ENCODE data around the gene ARHGEF40. TPM values are rescaled to one million over a fixed set of nuclear protein-coding genes. Genes with fewer than 3 reads are reported as not detected.

The ARHGEF40 gene
- total RNA-seq, 1 experiment from 2014 or later, result 71.4 TPM

DNA sequence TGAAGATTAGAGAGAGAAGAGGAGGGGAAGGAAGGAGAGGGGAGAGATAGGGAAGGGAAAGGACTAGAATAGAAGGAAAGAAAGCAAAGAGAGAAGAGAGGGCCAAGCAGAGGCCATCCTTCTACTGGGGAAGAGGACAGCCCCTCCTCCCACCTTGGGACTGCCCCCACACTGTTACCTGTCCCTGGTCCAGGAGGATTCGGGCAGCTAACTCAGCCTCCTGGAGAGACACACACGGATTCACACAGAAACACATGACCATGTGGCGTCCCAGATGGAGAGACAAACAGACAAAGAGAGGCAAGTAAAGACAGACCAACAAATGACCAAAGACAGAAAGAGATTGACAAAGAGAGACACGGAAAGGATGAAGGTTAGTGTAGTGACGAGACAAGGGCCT is 47.4 kb upstream of the ARHGEF40 start:
- Mint-ChIP-seq H3K36me3 (ENCODE audit: insufficient read depth in 1 of 3, low read depth in 3 of 3) (peaks cover 6 to 21% (median 6%) of the 10 kb centered on the region in 3 experiments; a peak in 3 of 7 replicates), H3K27me3 (ENCODE audit: low read depth) (peaks cover 54% of the 10 kb centered on the region), H3K27ac (no peak overlapping the region), H3K9me3 (no peaks in the 10 kb centered on the region), H3K4me3 (peak overlapping the region in 1 of 2 experiments; percentile 7; a peak in 1 of 5 replicates), H3K4me1 (peaks cover 35 to 41% of the 10 kb centered on the region in 2 experiments)
- no peak overlapping the region for H3K9ac ChIP-seq (ENCODE audit: extremely low read depth, insufficient read length, low read length)
- H3K4me2 ChIP-seq (ENCODE audit: insufficient read depth, insufficient read length, low read length), result no peak overlapping the region
- no peak overlapping the region for H4K8ac ChIP-seq (replicated peaks; ENCODE audit: insufficient read length, low read depth, low read length)
- no peak overlapping the region for H3K4ac ChIP-seq (ENCODE audit: low read depth, low read length)
- H3K79me1 ChIP-seq (ENCODE audit: insufficient read depth, low read depth, low read length, poor library complexity, severe bottlenecking), result no peaks in the 10 kb centered on the region
- no peak overlapping the region for H2AFZ ChIP-seq (ENCODE audit: low read length)
- peaks cover 4% of the 10 kb centered on the region; the same call in 1 of the 2 replicates for H3K4me1 ChIP-seq (ENCODE audit: insufficient read depth, low read length)
- no peak overlapping the region for H3K56ac ChIP-seq (ENCODE audit: insufficient read length, low read depth, low read length)
- no peaks in the 10 kb centered on the region for H3K9me3 ChIP-seq (ENCODE audit: control insufficient read depth, low read depth, low read length)
- H4K20me1 ChIP-seq (ENCODE audit: control insufficient read depth, insufficient read depth, insufficient read length), result no peaks in the 10 kb centered on the region
- no peak overlapping the region for H4K91ac ChIP-seq (ENCODE audit: insufficient read length, low read depth, low read length)
- peaks cover 8% of the 10 kb centered on the region; the same call in 1 of the 2 replicates for H3K27me3 ChIP-seq (ENCODE audit: insufficient read depth, low read length)
- H2BK5ac ChIP-seq (ENCODE audit: insufficient read length, low read length), result no peak overlapping the region
- no peak overlapping the region for H4K5ac ChIP-seq (ENCODE audit: insufficient read length, low read depth, low read length)
- H3T11ph ChIP-seq (ENCODE audit: low read length), result no peak overlapping the region
- no peak overlapping the region for H2BK15ac ChIP-seq (ENCODE audit: low read depth, low read length)
- no peak overlapping the region for H2BK20ac ChIP-seq (ENCODE audit: low read depth, low read length, poor library complexity, severe bottlenecking)
- H3K79me2 ChIP-seq (ENCODE audit: insufficient read depth, low read length), result no peaks in the 10 kb centered on the region
- no peak overlapping the region for H3K14ac ChIP-seq (ENCODE audit: insufficient read depth, low read length)
- H3K23me2 ChIP-seq (ENCODE audit: insufficient read length, low read depth, low read length, poor library complexity, severe bottlenecking), result peaks cover 12% of the 10 kb centered on the region
- no peak overlapping the region for H3K23ac ChIP-seq (ENCODE audit: insufficient read length, low read depth, low read length)
- no peak overlapping the region for H2AK5ac ChIP-seq (ENCODE audit: insufficient read length, low read length)
- TF ChIP-seq, protein P1, sequence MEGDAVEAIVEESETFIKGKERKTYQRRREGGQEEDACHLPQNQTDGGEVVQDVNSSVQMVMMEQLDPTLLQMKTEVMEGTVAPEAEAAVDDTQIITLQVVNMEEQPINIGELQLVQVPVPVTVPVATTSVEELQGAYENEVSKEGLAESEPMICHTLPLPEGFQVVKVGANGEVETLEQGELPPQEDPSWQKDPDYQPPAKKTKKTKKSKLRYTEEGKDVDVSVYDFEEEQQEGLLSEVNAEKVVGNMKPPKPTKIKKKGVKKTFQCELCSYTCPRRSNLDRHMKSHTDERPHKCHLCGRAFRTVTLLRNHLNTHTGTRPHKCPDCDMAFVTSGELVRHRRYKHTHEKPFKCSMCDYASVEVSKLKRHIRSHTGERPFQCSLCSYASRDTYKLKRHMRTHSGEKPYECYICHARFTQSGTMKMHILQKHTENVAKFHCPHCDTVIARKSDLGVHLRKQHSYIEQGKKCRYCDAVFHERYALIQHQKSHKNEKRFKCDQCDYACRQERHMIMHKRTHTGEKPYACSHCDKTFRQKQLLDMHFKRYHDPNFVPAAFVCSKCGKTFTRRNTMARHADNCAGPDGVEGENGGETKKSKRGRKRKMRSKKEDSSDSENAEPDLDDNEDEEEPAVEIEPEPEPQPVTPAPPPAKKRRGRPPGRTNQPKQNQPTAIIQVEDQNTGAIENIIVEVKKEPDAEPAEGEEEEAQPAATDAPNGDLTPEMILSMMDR (conservative IDR thresholded peaks at IDR 0.05), result no peak
- no CpG with 5 or more reads among the region's 5 CpGs for WGBS (ENCODE audit: extremely low coverage, insufficient read length, low lambda C conversion rate)
- no peak overlapping the region for H2BK120ac ChIP-seq (ENCODE audit: low read depth, low read length, poor library complexity, severe bottlenecking)
- no peak overlapping the region for H3K18ac ChIP-seq (ENCODE audit: insufficient read length, low read depth, low read length)
- no peak overlapping the region for H2BK12ac ChIP-seq (ENCODE audit: insufficient read length, low read depth, low read length)
- DNase-seq, result peak; percentile 19
- no peak overlapping the region for H3K27ac ChIP-seq (ENCODE audit: insufficient read length, low read depth, low read length)
